CD4-positive, CD25-positive, alpha-beta regulatory T cell (primary cell): ENCODE measurements around the gene GPR34. TPM values are rescaled to one million over a fixed set of nuclear protein-coding genes. Genes with fewer than 3 reads are reported as not detected.

Source experiments
- ATAC-seq, 2 donors: fragments of 150-1000 bp; cut with Tn5 transposase; one replicate each; pipeline ENCODE4 v1.10.0; 2021; ENCODE audit warnings: low read depth in 2 of 2, moderate number of reproducible peaks in 2 of 2, moderate library complexity in 1 of 2
- DNase-seq, 3 donors: peaks; one replicate each; pipeline versions ENCODE4 v3.0.0 to v3.0.0-alpha.2; 2012 to 2022; ENCODE audit warnings: mixed read lengths in 1 of 3
- H3K27ac ChIP-seq: one replicate; pipeline ENCODE4 v1.7.0; 2013; ENCODE audit warnings: mild to moderate bottlenecking, low read length; ENCODE audit not compliant: insufficient read depth, poor library complexity, severe bottlenecking
- H3K27me3 ChIP-seq: one replicate; pipeline ENCODE4 v1.7.0; 2013; ENCODE audit warnings: low read length; ENCODE audit not compliant: control insufficient read depth, insufficient read depth
- H3K36me3 ChIP-seq: one replicate; pipeline ENCODE4 v1.7.0; 2013; ENCODE audit warnings: mild to moderate bottlenecking, low read length, moderate library complexity; ENCODE audit not compliant: control insufficient read depth, insufficient read depth
- H3K4me1 ChIP-seq: 2 replicates; pipeline ENCODE4 v1.7.0; 2013; ENCODE audit warnings: mild to moderate bottlenecking, low read length; ENCODE audit not compliant: insufficient read depth, control insufficient read depth, poor library complexity, severe bottlenecking
- H3K4me3 ChIP-seq: one replicate; pipeline ENCODE4 v1.7.0; 2013; ENCODE audit warnings: low read depth, mild to moderate bottlenecking, low read length, moderate library complexity
- H3K9me3 ChIP-seq, 2 experiments: 1 replicate in 1 of 2; 2 replicates in 1 of 2; pipeline ENCODE4 v1.7.0; 2013; ENCODE audit warnings: low read length in 2 of 2, mild to moderate bottlenecking in 1 of 2, moderate library complexity in 1 of 2; ENCODE audit not compliant: control insufficient read depth in 2 of 2
- H3K27ac Mint-ChIP-seq, 3 donors: one replicate each; pipeline ENCODE4 v1.8.0; 2020 to 2022; ENCODE audit warnings: mild to moderate bottlenecking in 3 of 3, mixed read lengths in 3 of 3, moderate library complexity in 2 of 3
- H3K27me3 Mint-ChIP-seq: one replicate; pipeline ENCODE4 v1.8.0; 2022; ENCODE audit warnings: mild to moderate bottlenecking, mixed read lengths
- H3K36me3 Mint-ChIP-seq: one replicate; pipeline ENCODE4 v1.8.0; 2020; ENCODE audit warnings: mixed read lengths
- H3K4me1 Mint-ChIP-seq, 4 donors: one replicate each; pipeline ENCODE4 v1.8.0; 2020 to 2022; ENCODE audit warnings: mixed read lengths in 4 of 4, mild to moderate bottlenecking in 1 of 4
- H3K4me3 Mint-ChIP-seq, 4 donors: one replicate each; pipeline ENCODE4 v1.8.0; 2020 to 2022; ENCODE audit warnings: mild to moderate bottlenecking in 4 of 4, mixed read lengths in 4 of 4, moderate library complexity in 3 of 4
- H3K9me3 Mint-ChIP-seq, 7 donors: one replicate each; pipeline ENCODE4 v1.8.0; 2020 to 2022; ENCODE audit warnings: mixed read lengths in 7 of 7, mild to moderate bottlenecking in 3 of 7, moderate library complexity in 2 of 7
- polyA plus RNA-seq, 4 donors: library from polyadenylated mRNA; unstranded; fragments of 300-500 nt; fragmentation: Illumina TruSeq; gene quantifications; one replicate each; pipeline ENCODE4 v1.2.3, GENCODE V29; 2021
- total RNA-seq: library from RNA; stranded (reverse); gene quantifications from one replicate; pipeline ENCODE4 v1.2.3, GENCODE V29; 2022

The GPR34 gene
- total and polyA plus RNA-seq, 5 donors from 2014 or later, result 0.17 to 0.53 (median 0.24) TPM; not detected in 2

DNA sequence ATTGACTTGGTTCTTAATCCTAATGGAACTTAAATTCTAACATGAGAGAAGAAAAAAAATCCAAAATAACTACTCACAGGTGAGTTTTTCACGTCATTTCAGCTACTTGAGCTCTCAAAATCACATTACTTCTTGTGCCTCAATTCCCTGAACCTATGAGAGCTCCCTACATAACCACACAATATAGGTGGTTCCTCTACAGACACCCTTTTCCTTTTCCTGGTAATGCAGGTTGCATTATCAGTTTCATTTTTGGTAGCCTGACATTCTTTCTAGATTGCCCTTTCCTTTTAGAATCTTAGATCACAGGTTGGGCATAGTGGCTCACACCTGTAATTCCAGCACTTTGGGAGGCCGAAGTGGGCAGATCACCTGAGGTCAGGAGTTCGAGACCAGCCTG lies 4.3 kb downstream of the GPR34 start:
- Histone ChIP-seq H3K27me3 (no peaks in the 10 kb centered on the region), H3K4me3 (no peak overlapping the region), H3K4me1 (peaks cover 8% of the 10 kb centered on the region), H3K36me3 (peaks cover 10% of the 10 kb centered on the region), H3K27ac (no peak overlapping the region), H3K9me3 (no peaks in the 10 kb centered on the region)
- H3K36me3 Mint-ChIP-seq, result peaks cover 10% of the 10 kb centered on the region
- H3K4me3 Mint-ChIP-seq, result no peak overlapping the region
- peak in 1 of 3 donors; percentile 24 for DNase-seq
- peak overlapping the region in 1 of 3 donors; percentile 6 for H3K27ac Mint-ChIP-seq
- ATAC-seq, result no peak
- H3K9me3 Mint-ChIP-seq, result peaks cover 0 to 2% (median 0%) of the 10 kb centered on the region in 7 donors
- no peaks in the 10 kb centered on the region for H3K27me3 Mint-ChIP-seq
- H3K4me1 Mint-ChIP-seq, result peaks cover 11 to 65% (median 45%) of the 10 kb centered on the region in 4 donors

DNA sequence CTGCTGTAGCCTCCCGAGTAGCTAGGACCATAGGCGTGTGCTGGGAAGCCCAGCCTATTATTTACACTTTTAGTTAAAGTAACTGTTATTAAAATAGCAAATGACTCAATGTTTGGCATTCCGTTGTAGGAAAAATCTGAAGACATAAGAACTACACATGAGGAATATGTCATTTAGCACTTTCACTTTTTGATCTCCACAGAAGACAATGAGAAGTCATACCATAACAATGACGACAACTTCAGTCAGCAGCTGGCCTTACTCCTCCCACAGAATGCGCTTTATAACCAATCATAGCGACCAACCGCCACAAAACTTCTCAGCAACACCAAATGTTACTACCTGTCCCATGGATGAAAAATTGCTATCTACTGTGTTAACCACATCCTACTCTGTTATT lies 6.7 kb downstream of the GPR34 start:
- Histone ChIP-seq H3K4me1 (peaks cover 8% of the 10 kb centered on the region), H3K4me3 (no peak overlapping the region), H3K36me3 (peaks cover 10% of the 10 kb centered on the region), H3K27me3 (no peaks in the 10 kb centered on the region), H3K27ac (no peak overlapping the region), H3K9me3 (no peaks in the 10 kb centered on the region)
- Mint-ChIP-seq H3K4me3 (peak overlapping the region in 1 of 4 donors; percentile 39), H3K36me3 (peaks cover 10% of the 10 kb centered on the region), H3K9me3 (peaks cover 0 to 2% (median 0%) of the 10 kb centered on the region in 7 donors), H3K27ac (no peak overlapping the region), H3K4me1 (peaks cover 11 to 54% (median 38%) of the 10 kb centered on the region in 4 donors), H3K27me3 (no peaks in the 10 kb centered on the region)
- ATAC-seq (no peak), DNase-seq (peak in 1 of 3 donors; percentile 17)

DNA sequence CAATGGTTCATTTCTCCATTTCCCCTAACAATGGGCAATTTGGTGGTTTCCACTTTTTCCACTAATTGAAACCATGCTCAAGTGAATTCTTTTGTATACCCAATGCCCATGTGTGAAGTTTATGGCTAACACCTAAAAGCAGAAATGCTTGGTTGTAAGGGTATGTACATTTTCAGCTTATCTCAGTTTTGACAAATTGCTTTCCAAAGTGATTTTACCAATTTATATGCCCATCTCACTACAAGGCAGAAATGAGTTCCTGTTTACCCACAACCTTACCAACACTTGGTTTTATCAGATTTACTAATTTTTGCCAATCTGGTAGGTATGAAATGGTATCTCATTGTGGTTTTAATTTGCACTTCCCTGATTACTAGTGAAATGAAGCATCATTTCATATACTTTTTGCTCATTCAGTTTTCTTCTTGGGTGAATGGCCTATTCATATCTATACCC lies 14.8 kb downstream of the GPR34 start:
- Mint-ChIP-seq H3K36me3 (no peaks in the 10 kb centered on the region), H3K4me1 (peaks cover 5 to 49% (median 31%) of the 10 kb centered on the region in 4 donors), H3K27me3 (no peaks in the 10 kb centered on the region), H3K9me3 (no peaks in the 10 kb centered on the region), H3K27ac (no peak overlapping the region), H3K4me3 (no peak overlapping the region)
- DNase-seq, result no peak
- Histone ChIP-seq H3K36me3 (no peaks in the 10 kb centered on the region), H3K4me1 (no peaks in the 10 kb centered on the region), H3K27ac (no peak overlapping the region), H3K4me3 (no peak overlapping the region), H3K27me3 (no peaks in the 10 kb centered on the region), H3K9me3 (no peaks in the 10 kb centered on the region)
- ATAC-seq, result no peak

DNA sequence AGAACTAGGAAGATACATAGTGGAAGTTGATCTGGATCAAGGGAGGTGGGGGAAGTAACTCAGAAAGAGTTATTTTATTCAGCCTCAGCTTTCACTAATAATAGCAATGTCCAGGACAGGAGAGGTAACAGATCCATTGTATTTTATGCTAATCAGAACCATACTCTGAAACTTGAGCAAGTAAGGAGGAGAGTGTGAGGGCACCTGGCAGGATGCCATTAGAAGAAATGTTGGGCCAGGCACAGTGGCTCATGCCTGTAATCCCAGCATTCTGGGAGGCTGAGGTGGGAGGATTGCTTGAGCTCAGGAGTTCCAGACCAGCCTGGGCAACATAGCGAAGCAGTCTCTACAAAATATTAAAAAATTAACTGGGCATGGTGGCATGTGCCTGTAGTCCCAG lies 16.3 kb downstream of the GPR34 start:
- H3K4me3 Mint-ChIP-seq, result no peak overlapping the region
- Histone ChIP-seq H3K27ac (no peak overlapping the region), H3K36me3 (no peaks in the 10 kb centered on the region)

DNA sequence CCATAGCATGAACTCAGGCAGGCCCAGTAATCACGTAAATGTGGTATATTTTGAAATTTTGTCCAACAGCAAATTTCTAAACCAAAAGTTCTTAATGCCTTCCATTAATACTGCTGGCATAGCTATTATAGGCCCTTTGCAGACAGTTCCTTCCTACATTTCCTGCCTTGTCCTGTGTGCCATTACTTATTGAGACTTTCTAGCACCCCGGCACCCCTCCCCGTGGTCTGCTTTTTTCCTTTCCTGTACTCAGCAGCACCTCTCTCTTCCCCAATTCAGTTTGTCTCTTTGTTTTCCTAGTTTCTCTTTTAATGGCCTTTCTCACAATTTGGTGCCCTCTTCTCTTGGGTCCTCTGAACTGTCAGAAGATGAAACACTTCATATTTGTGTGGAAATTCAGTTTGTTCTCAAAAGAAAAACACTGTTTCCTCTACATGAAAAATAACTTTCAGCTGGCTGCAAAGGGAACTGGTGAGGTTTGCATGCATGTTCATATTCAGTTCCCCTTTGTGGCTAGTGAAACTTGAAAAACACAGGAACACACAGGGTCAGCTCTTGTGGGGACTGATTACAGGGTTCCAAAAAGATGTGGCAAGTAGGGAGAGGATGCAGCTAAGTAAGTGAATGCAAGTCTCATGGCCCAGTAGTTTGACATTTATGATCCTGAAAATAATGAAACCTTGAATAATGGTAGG lies 17.1 kb downstream of the GPR34 start:
- Mint-ChIP-seq H3K4me1 (peaks cover 5 to 57% (median 38%) of the 10 kb centered on the region in 4 donors), H3K27me3 (no peaks in the 10 kb centered on the region), H3K9me3 (no peaks in the 10 kb centered on the region), H3K4me3 (peak overlapping the region in 1 of 4 donors; percentile 12), H3K27ac (peak overlapping the region; percentile 31 to 82 (median 42)), H3K36me3 (no peaks in the 10 kb centered on the region)
- no peak overlapping the region for H3K4me3 ChIP-seq
- no peaks in the 10 kb centered on the region for H3K9me3 ChIP-seq
- no peaks in the 10 kb centered on the region for H3K36me3 ChIP-seq
- H3K4me1 ChIP-seq, result no peaks in the 10 kb centered on the region
- no peak for ATAC-seq
- no peak overlapping the region for H3K27ac ChIP-seq
- H3K27me3 ChIP-seq, result no peaks in the 10 kb centered on the region
- DNase-seq, result no peak

More for the DNA sequence above, 16.3 kb downstream of the GPR34 start:
- no peaks in the 10 kb centered on the region for H3K36me3 Mint-ChIP-seq
- peaks cover 5 to 52% (median 38%) of the 10 kb centered on the region in 4 donors for H3K4me1 Mint-ChIP-seq
- H3K9me3 Mint-ChIP-seq, result no peaks in the 10 kb centered on the region
- no peaks in the 10 kb centered on the region for H3K9me3 ChIP-seq
- no peaks in the 10 kb centered on the region for H3K4me1 ChIP-seq
- no peaks in the 10 kb centered on the region for H3K27me3 ChIP-seq
- no peak for DNase-seq
- no peak overlapping the region for H3K27ac Mint-ChIP-seq
- no peak overlapping the region for H3K4me3 ChIP-seq
- no peak for ATAC-seq
- no peaks in the 10 kb centered on the region for H3K27me3 Mint-ChIP-seq

DNA sequence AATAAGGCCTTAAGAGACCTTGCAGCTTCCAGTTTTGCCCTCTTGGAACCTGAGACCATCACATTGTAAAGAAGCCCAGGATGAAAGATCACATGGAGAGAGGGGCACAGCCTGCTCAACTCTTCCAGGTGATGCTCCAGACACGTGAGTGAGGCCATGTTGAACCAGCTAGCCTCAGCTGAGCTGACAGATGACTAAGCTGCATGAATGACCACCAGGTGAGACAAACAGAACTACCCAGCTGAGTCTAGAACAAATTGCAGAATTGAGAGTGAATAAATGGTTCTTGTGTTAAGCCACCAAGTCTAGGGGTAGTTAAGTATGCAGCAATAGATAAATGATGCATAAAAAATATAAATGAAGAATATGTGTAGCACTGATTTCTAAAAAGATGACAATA lies 18.4 kb downstream of the GPR34 start:
- ATAC-seq (no peak), DNase-seq (no peak)
- Histone ChIP-seq H3K36me3 (no peaks in the 10 kb centered on the region), H3K27me3 (no peaks in the 10 kb centered on the region), H3K4me1 (no peaks in the 10 kb centered on the region), H3K4me3 (no peak overlapping the region), H3K9me3 (no peaks in the 10 kb centered on the region), H3K27ac (no peak overlapping the region)
- H3K9me3 Mint-ChIP-seq, result no peaks in the 10 kb centered on the region
- peaks cover 5 to 52% (median 32%) of the 10 kb centered on the region in 4 donors for H3K4me1 Mint-ChIP-seq
- no peaks in the 10 kb centered on the region for H3K36me3 Mint-ChIP-seq
- peak overlapping the region in 1 of 4 donors; percentile 43 for H3K4me3 Mint-ChIP-seq
- peak overlapping the region in 1 of 3 donors; percentile 45 for H3K27ac Mint-ChIP-seq
- no peaks in the 10 kb centered on the region for H3K27me3 Mint-ChIP-seq

DNA sequence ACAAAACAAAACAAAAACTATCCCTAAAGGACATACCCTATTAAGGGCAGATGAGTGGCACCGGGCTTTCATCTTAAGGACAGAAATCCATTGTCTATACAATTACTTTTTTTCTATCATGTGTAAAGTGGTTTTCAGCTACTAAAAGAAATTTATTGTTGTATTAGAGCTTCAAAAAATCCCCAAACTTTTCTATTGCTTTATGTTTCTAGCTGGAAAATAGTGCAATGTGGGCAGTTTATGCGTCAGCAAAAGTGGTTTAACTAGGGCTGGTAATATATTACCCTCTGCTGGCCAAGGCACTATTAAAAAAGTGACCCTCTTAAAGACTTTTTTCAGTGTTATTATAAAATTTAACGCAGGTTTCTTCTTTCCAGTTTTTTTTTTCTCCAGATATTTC lies 19.7 kb downstream of the GPR34 start:
- Mint-ChIP-seq H3K36me3 (peaks cover 5% of the 10 kb centered on the region), H3K27ac (peak overlapping the region in 1 of 3 donors; percentile 53), H3K27me3 (no peaks in the 10 kb centered on the region), H3K4me3 (peak overlapping the region in 1 of 4 donors; percentile 15), H3K4me1 (peaks cover 5 to 58% (median 40%) of the 10 kb centered on the region in 4 donors), H3K9me3 (no peaks in the 10 kb centered on the region)
- Histone ChIP-seq H3K4me3 (no peak overlapping the region), H3K36me3 (peaks cover 2% of the 10 kb centered on the region), H3K27me3 (no peaks in the 10 kb centered on the region), H3K9me3 (no peaks in the 10 kb centered on the region), H3K27ac (no peak overlapping the region), H3K4me1 (no peaks in the 10 kb centered on the region)
- no peak for DNase-seq
- no peak for ATAC-seq
